ENCODE results near the gene UNC5C. TPM values are rescaled to one million over a fixed set of nuclear protein-coding genes. Genes with fewer than 3 reads are reported as not detected.

UNC5C gene
- total RNA-seq, 2 experiments from 2014 or later, result not detected

GRCh38 chr4:95528388-95528948 is 20.3 kb downstream of the UNC5C start:
- Mint-ChIP-seq H3K27ac (no peak overlapping the region), H3K27me3 (no peaks in the 10 kb centered on the region), H3K4me1 (ENCODE audit: low read depth) (no peaks in the 10 kb centered on the region), H3K36me3 (no peaks in the 10 kb centered on the region), H3K4me3 (no peak overlapping the region), H3K9me3 (no peaks in the 10 kb centered on the region)
- CTCF ChIA-PET, result no interaction called here
- intact Hi-C loops (cut with micrococcal nuclease), result no loop called here
- POLR2A ChIA-PET, result no interaction called here
- DNase-seq, result no peak

DNA sequence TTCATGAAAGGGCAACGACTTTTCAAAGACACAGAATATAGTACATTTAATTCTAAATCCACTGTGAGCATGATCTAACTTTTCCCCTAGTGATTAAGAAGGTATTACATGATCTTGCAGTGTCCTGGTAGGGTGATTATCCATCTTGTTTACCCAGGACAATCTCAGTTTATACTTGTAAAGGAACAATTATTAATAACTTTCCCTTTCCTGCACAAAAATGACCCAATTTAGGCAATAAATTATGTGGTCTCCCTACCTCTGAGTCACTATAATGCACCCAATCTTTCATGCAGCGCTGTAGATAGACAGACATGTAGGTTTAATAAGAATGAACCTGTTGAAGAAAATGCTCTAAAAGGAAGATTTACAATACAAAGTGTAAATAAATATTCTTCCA is 22.7 kb downstream of the UNC5C start:
- Mint-ChIP-seq H3K27me3 (no peaks in the 10 kb centered on the region), H3K36me3 (no peaks in the 10 kb centered on the region), H3K27ac (no peak overlapping the region), H3K9me3 (no peaks in the 10 kb centered on the region), H3K4me1 (ENCODE audit: low read depth) (no peaks in the 10 kb centered on the region), H3K4me3 (no peak overlapping the region)
- ChIA-PET POLR2A (no interaction called here), CTCF (no interaction called here)
- intact Hi-C loops (cut with micrococcal nuclease), result no loop called here
- no peak for DNase-seq

DNA sequence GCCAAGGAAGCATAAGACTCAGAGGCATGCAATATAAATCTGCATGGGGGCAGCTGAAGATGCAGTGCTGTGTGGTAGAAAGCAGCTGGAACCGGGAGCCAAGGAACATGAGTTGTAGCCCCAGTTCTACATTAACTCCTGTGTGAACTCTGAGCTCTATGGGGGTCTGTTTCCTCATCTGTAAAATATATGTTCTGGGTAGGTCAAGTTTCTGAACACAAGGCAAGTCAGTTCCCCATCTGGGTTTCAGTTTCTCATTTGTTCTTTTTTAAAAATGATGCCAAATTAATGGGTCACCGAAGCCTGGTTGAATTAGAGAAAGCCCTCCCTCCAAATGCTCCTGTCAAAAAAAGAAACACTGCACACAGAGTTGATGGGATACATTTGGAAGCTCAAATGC is 24.0 kb downstream of the UNC5C start:
- intact Hi-C loops (cut with micrococcal nuclease), result no loop called here
- Mint-ChIP-seq H3K27ac (no peak overlapping the region), H3K36me3 (no peaks in the 10 kb centered on the region), H3K4me1 (ENCODE audit: low read depth) (no peaks in the 10 kb centered on the region), H3K4me3 (no peak overlapping the region), H3K27me3 (no peaks in the 10 kb centered on the region), H3K9me3 (no peaks in the 10 kb centered on the region)
- ChIA-PET POLR2A (no interaction called here), CTCF (no interaction called here)
- DNase-seq, result no peak

DNA sequence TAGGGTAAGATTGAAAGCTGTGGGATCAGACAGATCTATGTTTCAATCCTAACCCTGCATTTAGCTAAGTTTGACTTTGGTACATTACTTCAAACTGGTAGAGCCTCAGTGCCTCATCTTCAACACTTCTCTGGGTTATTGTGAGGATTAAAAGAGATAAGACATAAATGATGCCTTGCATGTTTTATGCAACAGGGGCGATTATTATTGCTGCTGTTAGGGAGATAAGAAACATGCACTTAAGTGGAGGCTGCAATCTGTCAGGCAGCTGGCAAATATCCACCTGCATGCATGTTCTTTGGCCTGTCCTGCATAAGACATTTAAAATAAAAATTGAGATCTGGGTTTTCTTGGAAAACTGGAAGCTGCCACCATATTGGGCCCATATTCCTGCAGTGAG is 24.6 kb downstream of the UNC5C start:
- H3K36me3 Mint-ChIP-seq, result no peaks in the 10 kb centered on the region
- intact Hi-C loops (cut with micrococcal nuclease), result no loop called here
- H3K4me1 Mint-ChIP-seq (ENCODE audit: low read depth), result no peaks in the 10 kb centered on the region
- no peaks in the 10 kb centered on the region for H3K9me3 Mint-ChIP-seq
- H3K27me3 Mint-ChIP-seq, result no peaks in the 10 kb centered on the region
- H3K4me3 Mint-ChIP-seq, result no peak overlapping the region
- ChIA-PET CTCF (no interaction called here), POLR2A (no interaction called here)
- no peak for DNase-seq
- H3K27ac Mint-ChIP-seq, result no peak overlapping the region

GRCh38 chr4:95522682-95523530 is 25.9 kb downstream of the UNC5C start:
- Mint-ChIP-seq H3K27ac (no peak overlapping the region), H3K36me3 (no peaks in the 10 kb centered on the region), H3K27me3 (no peaks in the 10 kb centered on the region), H3K4me1 (ENCODE audit: low read depth) (no peaks in the 10 kb centered on the region), H3K9me3 (no peaks in the 10 kb centered on the region), H3K4me3 (no peak overlapping the region)
- intact Hi-C loops (cut with micrococcal nuclease), result no loop called here
- DNase-seq, result no peak
- POLR2A ChIA-PET, result no interaction called here
- CTCF ChIA-PET, result no interaction called here

DNA sequence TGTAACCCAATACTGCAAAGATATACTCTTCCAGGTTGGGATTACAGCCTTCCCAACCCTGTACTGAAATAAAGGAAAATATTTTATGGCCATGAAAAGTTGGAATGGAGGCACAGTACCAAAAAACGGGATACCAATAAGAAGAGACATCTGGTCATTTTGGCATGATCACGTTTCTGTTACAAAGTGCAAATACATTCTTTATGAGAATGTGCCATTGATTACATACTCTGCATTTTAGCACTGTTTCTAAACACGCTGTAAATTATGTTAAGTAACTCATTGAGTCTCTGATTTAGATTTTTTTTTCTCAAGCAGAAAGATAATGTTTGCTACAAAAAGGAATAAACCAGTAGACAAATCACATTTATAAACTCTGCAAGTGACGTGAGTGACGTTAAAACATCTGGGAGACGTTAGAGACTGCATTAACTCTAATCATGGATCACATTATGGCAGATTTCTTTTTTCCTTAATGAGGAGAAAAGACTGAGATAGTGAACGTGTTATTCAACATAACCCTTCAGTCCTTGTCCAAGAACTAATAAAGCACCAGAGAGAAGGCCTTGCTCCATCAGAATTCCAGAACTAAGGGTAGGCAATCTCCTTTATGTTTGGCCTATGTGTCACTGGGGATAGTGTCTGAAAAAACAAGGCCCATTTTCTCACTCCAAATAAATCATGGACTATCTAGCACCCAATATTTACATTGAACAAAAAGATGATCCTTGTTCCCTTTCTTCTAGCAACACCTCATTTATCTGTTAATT is 31.0 kb downstream of the UNC5C start:
- POLR2A ChIA-PET, result no interaction called here
- intact Hi-C loops (cut with micrococcal nuclease), result no loop called here
- no peaks in the 10 kb centered on the region for H3K4me1 Mint-ChIP-seq (ENCODE audit: low read depth)
- H3K9me3 Mint-ChIP-seq, result no peaks in the 10 kb centered on the region
- no peak for DNase-seq
- H3K36me3 Mint-ChIP-seq, result no peaks in the 10 kb centered on the region
- H3K27ac Mint-ChIP-seq, result no peak overlapping the region
- no peaks in the 10 kb centered on the region for H3K27me3 Mint-ChIP-seq
- no peak overlapping the region for H3K4me3 Mint-ChIP-seq
- CTCF ChIA-PET, result no interaction called here

DNA sequence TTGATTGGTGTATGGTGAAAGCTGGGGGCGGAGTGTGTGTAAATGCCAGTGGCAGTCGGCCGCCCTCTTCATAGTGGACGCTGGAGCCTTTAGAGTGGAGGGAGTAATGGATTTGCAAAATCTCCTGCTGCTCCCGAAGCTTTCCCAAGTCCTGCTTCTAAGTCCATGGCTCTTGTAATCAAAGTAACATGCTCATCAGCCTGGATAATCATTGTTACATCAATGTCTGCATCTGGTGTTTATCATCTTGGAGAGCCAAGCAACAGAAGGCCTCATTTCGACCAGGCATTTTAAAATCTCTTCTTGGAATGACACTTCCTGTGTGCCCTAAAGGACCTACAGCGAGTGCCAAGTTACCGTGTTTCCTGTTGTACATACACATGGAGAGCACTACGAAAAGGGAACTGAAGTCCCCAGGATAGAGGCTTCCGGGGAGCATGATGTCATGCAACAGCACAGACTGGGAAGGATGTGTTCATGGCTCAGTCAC is 32.2 kb downstream of the UNC5C start:
- ChIA-PET CTCF (no interaction called here), POLR2A (no interaction called here)
- Mint-ChIP-seq H3K4me3 (no peak overlapping the region), H3K36me3 (no peaks in the 10 kb centered on the region), H3K9me3 (no peaks in the 10 kb centered on the region), H3K4me1 (ENCODE audit: low read depth) (no peaks in the 10 kb centered on the region), H3K27ac (no peak overlapping the region), H3K27me3 (no peaks in the 10 kb centered on the region)
- intact Hi-C loops (cut with micrococcal nuclease), result no loop called here
- DNase-seq, result no peak

- Mint-ChIP-seq H3K4me3 (no peak overlapping the region), H3K36me3 (no peaks in the 10 kb centered on the region), H3K27me3 (no peaks in the 10 kb centered on the region), H3K4me1 (ENCODE audit: low read depth) (no peaks in the 10 kb centered on the region), H3K9me3 (no peaks in the 10 kb centered on the region), H3K27ac (no peak overlapping the region)
- ChIA-PET CTCF (no interaction called here), POLR2A (no interaction called here)
- intact Hi-C loops (cut with micrococcal nuclease), result no loop called here
- DNase-seq, result no peak
Measured at GRCh38 chr4:95515589-95515988, 33.2 kb downstream of the UNC5C start.

GRCh38 chr4:95513022-95513421 is 35.8 kb downstream of the UNC5C start:
- peaks cover 2% of the 10 kb centered on the region for H3K4me1 Mint-ChIP-seq (ENCODE audit: low read depth)
- no peaks in the 10 kb centered on the region for H3K27me3 Mint-ChIP-seq
- H3K9me3 Mint-ChIP-seq, result no peaks in the 10 kb centered on the region
- intact Hi-C loops (cut with micrococcal nuclease), result loop anchor here (5.0 kb wide), 1 partner anchor 346 kb away; no protein-coding TSS in a partner anchor
- ChIA-PET CTCF (no interaction called here), POLR2A (no interaction called here)
- no peak for DNase-seq
- H3K36me3 Mint-ChIP-seq, result no peaks in the 10 kb centered on the region
- no peak overlapping the region for H3K4me3 Mint-ChIP-seq
- no peak overlapping the region for H3K27ac Mint-ChIP-seq

GRCh38 chr4:95511477-95511876 is 37.3 kb downstream of the UNC5C start:
- intact Hi-C loops (cut with micrococcal nuclease), result loop anchor here (5.0 kb wide), 1 partner anchor 344 kb away; no protein-coding TSS in a partner anchor
- no peak overlapping the region for H3K4me3 Mint-ChIP-seq
- no peaks in the 10 kb centered on the region for H3K9me3 Mint-ChIP-seq
- peaks cover 5% of the 10 kb centered on the region for H3K4me1 Mint-ChIP-seq (ENCODE audit: low read depth)
- no peak for DNase-seq
- POLR2A ChIA-PET, result no interaction called here
- no peak overlapping the region for H3K27ac Mint-ChIP-seq
- peaks cover 3% of the 10 kb centered on the region for H3K27me3 Mint-ChIP-seq
- H3K36me3 Mint-ChIP-seq, result no peaks in the 10 kb centered on the region
- CTCF ChIA-PET, result no interaction called here

GRCh38 chr4:95510877-95511276 is 37.9 kb downstream of the UNC5C start:
- H3K4me3 Mint-ChIP-seq, result no peak overlapping the region

DNA sequence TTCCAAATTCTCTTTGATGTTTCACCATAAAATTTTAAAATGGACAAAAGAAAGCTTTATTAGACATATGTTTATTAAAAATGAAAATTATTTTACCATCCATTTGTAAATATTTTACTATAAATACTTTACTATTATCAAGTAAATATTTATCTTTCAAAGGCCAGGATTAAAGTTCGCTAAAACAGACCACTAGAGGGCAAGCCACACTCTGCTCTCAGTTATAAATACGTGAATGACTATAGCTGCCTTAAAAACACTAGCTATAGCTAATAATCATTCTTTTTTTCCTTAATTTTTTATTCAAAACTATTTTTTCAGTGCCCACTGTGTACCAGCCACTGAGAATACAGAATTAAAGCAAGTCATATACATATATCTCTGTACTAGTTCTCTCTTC is 38.6 kb downstream of the UNC5C start:
- intact Hi-C loops (cut with micrococcal nuclease), result loop anchor here (5.0 kb wide), 1 partner anchor 343 kb away; no protein-coding TSS in a partner anchor
- Mint-ChIP-seq H3K27me3 (peaks cover 3% of the 10 kb centered on the region), H3K9me3 (no peaks in the 10 kb centered on the region), H3K4me1 (ENCODE audit: low read depth) (peaks cover 5% of the 10 kb centered on the region), H3K36me3 (no peaks in the 10 kb centered on the region), H3K27ac (no peak overlapping the region), H3K4me3 (no peak overlapping the region)
- ChIA-PET CTCF (no interaction called here), POLR2A (no interaction called here)
- no peak for DNase-seq

More at GRCh38 chr4:95510877-95511276, 37.9 kb downstream of the UNC5C start:
- Mint-ChIP-seq H3K9me3 (no peaks in the 10 kb centered on the region), H3K27me3 (peaks cover 3% of the 10 kb centered on the region), H3K4me1 (ENCODE audit: low read depth) (peaks cover 5% of the 10 kb centered on the region), H3K27ac (no peak overlapping the region), H3K36me3 (no peaks in the 10 kb centered on the region)
- CTCF ChIA-PET, result no interaction called here
- DNase-seq, result no peak
- POLR2A ChIA-PET, result no interaction called here
- intact Hi-C loops (cut with micrococcal nuclease), result loop anchor here (5.0 kb wide), 1 partner anchor 344 kb away; no protein-coding TSS in a partner anchor
